AG08395 (cell line): ENCODE measurements around the gene FCHO2.
"Not testable (repeated sequence)": the region's sequence is repeated elsewhere in the genome, so short reads cannot be mapped to it uniquely, and the experiment has no call there.

Source experiments
- DNase-seq: peaks from one replicate; pipeline ENCODE4 v3.0.0; 2012; ENCODE audit warnings: mixed read lengths, low spot score

The FCHO2 gene

GRCh38 chr5:72955143-72955767 is 586 bp upstream of the FCHO2 start:
- no peak for DNase-seq

GRCh38 chr5:72956324-72957140 is 691 bp downstream of the FCHO2 start:
- DNase-seq = peak; percentile 28

GRCh38 chr5:72957337-72957736 is 1.5 kb downstream of the FCHO2 start:
- DNase-seq = no peak

- DNase-seq = no peak
These were observed 3.4 kb downstream of the FCHO2 start for GRCh38 chr5:72959257-72959656.

GRCh38 chr5:72974481-72974880 is 18.6 kb downstream of the FCHO2 start:
- not testable (repeated sequence) for DNase-seq

GRCh38 chr5:72976810-72977209 is 21.0 kb downstream of the FCHO2 start:
- not testable (repeated sequence) for DNase-seq

GRCh38 chr5:72985719-72986118 is 29.9 kb downstream of the FCHO2 start:
- no peak for DNase-seq

GRCh38 chr5:72988769-72989168 is 32.9 kb downstream of the FCHO2 start:
- DNase-seq = no peak

- no peak for DNase-seq
These were observed 35.6 kb downstream of the FCHO2 start for GRCh38 chr5:72991394-72991793.

GRCh38 chr5:72994578-72994977 is 38.7 kb downstream of the FCHO2 start:
- no peak for DNase-seq

GRCh38 chr5:72996632-72997031 is 40.8 kb downstream of the FCHO2 start:
- no peak for DNase-seq

- no peak for DNase-seq
These were observed 44.1 kb downstream of the FCHO2 start for GRCh38 chr5:72999916-73000315.

GRCh38 chr5:73005886-73006285 is 50.0 kb downstream of the FCHO2 start:
- no peak for DNase-seq

- DNase-seq = no peak
These were observed 51.2 kb downstream of the FCHO2 start for GRCh38 chr5:73007051-73007450.

- DNase-seq = no peak
These were observed 53.0 kb downstream of the FCHO2 start for GRCh38 chr5:73008831-73009230.

GRCh38 chr5:73011612-73012011 is 55.8 kb downstream of the FCHO2 start:
- not testable (repeated sequence) for DNase-seq

- DNase-seq = no peak
These were observed 63.1 kb downstream of the FCHO2 start for GRCh38 chr5:73018892-73019291.

- no peak for DNase-seq
These were observed 63.9 kb downstream of the FCHO2 start for GRCh38 chr5:73019766-73020165.

GRCh38 chr5:73022471-73023169 is 66.8 kb downstream of the FCHO2 start:
- DNase-seq = peak; percentile 5

GRCh38 chr5:73024946-73025544 is 69.2 kb downstream of the FCHO2 start:
- DNase-seq = peak; percentile 6

- no peak for DNase-seq
These were observed 71.5 kb downstream of the FCHO2 start for GRCh38 chr5:73027361-73027760.

- no peak for DNase-seq
These were observed 72.0 kb downstream of the FCHO2 start for GRCh38 chr5:73027816-73028215.
